HepG2 (cell line): ENCODE results near the gene ATG9A. TPM values are rescaled to one million over a fixed set of nuclear protein-coding genes. Genes with fewer than 3 reads are reported as not detected.

Experiments used
- CBX5 ChIP-seq: sonication (generic); formaldehyde crosslinking; IDR thresholded peaks from 2 replicates; pipeline ENCODE4 v1.4.0; 2020; ENCODE audit warnings: missing genetic modification reagents, borderline replicate concordance
- FOSL1 ChIP-seq: sonication (generic); formaldehyde crosslinking; IDR thresholded peaks from 2 replicates; pipeline ENCODE4 v1.9.0; 2021; ENCODE audit warnings: missing genetic modification reagents, borderline replicate concordance
- KDM5B ChIP-seq: sonication (generic); formaldehyde crosslinking; IDR thresholded peaks from 2 replicates; pipeline ENCODE4 v1.4.0; 2020; ENCODE audit warnings: missing genetic modification reagents, mild to moderate bottlenecking, borderline replicate concordance
- NFE2 ChIP-seq: sonication (generic); formaldehyde crosslinking; IDR thresholded peaks from 2 replicates; pipeline ENCODE4 v1.4.0; 2020; ENCODE audit warnings: missing genetic modification reagents
- NFKB2 ChIP-seq: sonication (generic); formaldehyde crosslinking; IDR thresholded peaks from 2 replicates; pipeline ENCODE4 v1.4.0; 2020; ENCODE audit warnings: missing genetic modification reagents, borderline replicate concordance
- PAX8 ChIP-seq: sonication (generic); formaldehyde crosslinking; IDR thresholded peaks from 2 replicates; pipeline ENCODE4 v1.8.0; 2022; ENCODE audit warnings: mild to moderate bottlenecking, missing genetic modification reagents, borderline replicate concordance
- RBFOX2 ChIP-seq: fragments of 200-400 bp; formaldehyde crosslinking; IDR thresholded peaks from 2 replicates; pipeline ENCODE4 v1.6.1; 2017; ENCODE audit warnings: low read depth, mild to moderate bottlenecking, low read length
- SATB2 ChIP-seq: sonication (generic); formaldehyde crosslinking; IDR thresholded peaks from 2 replicates; pipeline ENCODE4 v1.5.0; 2020; ENCODE audit warnings: missing genetic modification reagents
- ZBTB38 ChIP-seq: sonication (generic); formaldehyde crosslinking; IDR thresholded peaks from 2 replicates; pipeline ENCODE4 v1.5.1; 2020; ENCODE audit warnings: mild to moderate bottlenecking, missing genetic modification reagents
- ZBTB4 ChIP-seq: sonication (generic); formaldehyde crosslinking; IDR thresholded peaks from 2 replicates; pipeline ENCODE4 v1.4.0; 2020; ENCODE audit warnings: missing genetic modification reagents, mild to moderate bottlenecking, borderline replicate concordance
- ZNF431 ChIP-seq: sonication (generic); formaldehyde crosslinking; IDR thresholded peaks from 2 replicates; pipeline ENCODE4 v1.9.0; 2022; ENCODE audit warnings: missing genetic modification reagents, low read depth, mild to moderate bottlenecking, borderline replicate concordance
- ZNF512 ChIP-seq: sonication (generic); formaldehyde crosslinking; IDR thresholded peaks from 2 replicates; pipeline ENCODE4 v1.4.0; 2020; ENCODE audit warnings: mild to moderate bottlenecking, missing genetic modification reagents
- ZNF546 ChIP-seq: sonication (generic); formaldehyde crosslinking; conservative IDR thresholded peaks from 2 replicates; pipeline ENCODE4 v1.8.1; 2023; ENCODE audit warnings: mild to moderate bottlenecking, missing genetic modification reagents
- ZNF691 ChIP-seq: sonication (generic); formaldehyde crosslinking; IDR thresholded peaks from 2 replicates; pipeline ENCODE4 v1.4.0; 2020; ENCODE audit warnings: missing genetic modification reagents, low read depth, mild to moderate bottlenecking, borderline replicate concordance
- ZSCAN12 ChIP-seq: sonication (generic); formaldehyde crosslinking; IDR thresholded peaks from 2 replicates; pipeline ENCODE4 v1.9.0; 2021; ENCODE audit warnings: mild to moderate bottlenecking, missing genetic modification reagents
- polyA plus RNA-seq, 8 experiments: library from polyadenylated mRNA; depleted of rRNA in 3 of 8; stranded (reverse) in 7 of 8; unstranded in 1 of 8; fragments of >200 nt; fragmentation: Illumina TruSeq in 4 of 8; extraction: Trizol in 4 of 8; gene quantifications; 2 replicates each; pipeline versions ENCODE4 v1.2.1 to v1.2.3, GENCODE V29; 2011 to 2016; ENCODE audit warnings: low read depth in 4 of 8, missing spikeins in 1 of 8, mixed read lengths in 1 of 8; ENCODE audit not compliant: insufficient read depth in 1 of 8
- total RNA-seq, 5 experiments: library from RNA; depleted of rRNA; stranded (reverse); fragments of >200 nt; fragmentation: Illumina TruSeq; extraction: Trizol; gene quantifications; 2 replicates each; pipeline ENCODE4 v1.2.3, GENCODE V29; 2016; ENCODE audit warnings: low read depth in 1 of 5
- TF ChIP-seq, protein P1 (sequence below): IDR thresholded peaks from 2 replicates; pipeline ENCODE4 v1.6.1; 2012; ENCODE audit warnings: inconsistent platforms
- TF ChIP-seq, protein P2 (sequence below): sonication (generic); formaldehyde crosslinking; IDR thresholded peaks from 2 replicates; pipeline ENCODE4 v1.9.0; 2022; ENCODE audit warnings: low read depth, missing genetic modification reagents
- TF ChIP-seq, protein P3 (sequence below): sonication (generic); formaldehyde crosslinking; IDR thresholded peaks from 2 replicates; pipeline ENCODE4 v1.4.0; 2020; ENCODE audit warnings: mild to moderate bottlenecking, missing genetic modification reagents

ATG9A gene
- total and polyA plus RNA-seq, 2 of the 13 experiments (the other 11 are each of a cell fraction or from before 2014, with no cell fraction given) = 35.0 to 131 TPM

DNA sequence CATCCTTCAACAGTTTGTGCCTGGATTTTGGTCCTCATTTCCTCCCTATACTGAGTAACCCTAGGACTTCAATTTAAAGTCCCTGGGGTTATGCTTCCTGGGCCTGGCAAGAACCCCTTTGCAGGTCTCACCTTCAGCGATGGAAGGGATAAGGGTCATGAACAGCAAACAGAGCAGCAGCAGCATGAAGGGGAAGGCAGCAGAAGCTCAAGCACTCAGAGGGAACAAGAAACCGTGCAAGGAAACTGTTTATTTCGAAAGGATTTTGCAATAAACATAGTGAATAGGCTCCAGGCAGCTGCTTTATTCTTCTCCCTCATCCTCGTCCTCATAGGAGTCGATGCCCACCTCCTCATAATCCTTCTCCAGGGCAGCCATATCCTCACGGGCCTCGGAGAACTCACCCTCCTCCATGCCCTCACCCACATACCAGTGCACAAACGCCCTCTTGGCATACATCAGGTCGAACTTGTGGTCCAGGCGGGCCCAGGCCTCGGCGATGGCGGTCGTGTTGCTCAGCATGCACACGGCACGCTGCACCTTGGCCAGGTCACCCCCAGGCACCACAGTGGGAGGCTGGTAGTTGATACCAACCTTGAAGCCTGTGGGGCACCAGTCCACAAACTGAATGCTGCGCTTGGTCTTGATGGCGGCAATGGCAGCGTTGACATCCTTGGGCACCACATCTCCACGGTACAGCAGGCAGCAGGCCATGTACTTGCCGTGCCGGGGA, 20.8 kb upstream of the ATG9A start (continued):
- TF ChIP-seq ZBTB38 (CRISPR knock-in tag) = peak; percentile 73
- TF ChIP-seq, protein P1, sequence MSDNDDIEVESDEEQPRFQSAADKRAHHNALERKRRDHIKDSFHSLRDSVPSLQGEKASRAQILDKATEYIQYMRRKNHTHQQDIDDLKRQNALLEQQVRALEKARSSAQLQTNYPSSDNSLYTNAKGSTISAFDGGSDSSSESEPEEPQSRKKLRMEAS = 0 out of 2 replicates have a peak, but pooled peaks have one; percentile 12
- TF ChIP-seq, protein P2, sequence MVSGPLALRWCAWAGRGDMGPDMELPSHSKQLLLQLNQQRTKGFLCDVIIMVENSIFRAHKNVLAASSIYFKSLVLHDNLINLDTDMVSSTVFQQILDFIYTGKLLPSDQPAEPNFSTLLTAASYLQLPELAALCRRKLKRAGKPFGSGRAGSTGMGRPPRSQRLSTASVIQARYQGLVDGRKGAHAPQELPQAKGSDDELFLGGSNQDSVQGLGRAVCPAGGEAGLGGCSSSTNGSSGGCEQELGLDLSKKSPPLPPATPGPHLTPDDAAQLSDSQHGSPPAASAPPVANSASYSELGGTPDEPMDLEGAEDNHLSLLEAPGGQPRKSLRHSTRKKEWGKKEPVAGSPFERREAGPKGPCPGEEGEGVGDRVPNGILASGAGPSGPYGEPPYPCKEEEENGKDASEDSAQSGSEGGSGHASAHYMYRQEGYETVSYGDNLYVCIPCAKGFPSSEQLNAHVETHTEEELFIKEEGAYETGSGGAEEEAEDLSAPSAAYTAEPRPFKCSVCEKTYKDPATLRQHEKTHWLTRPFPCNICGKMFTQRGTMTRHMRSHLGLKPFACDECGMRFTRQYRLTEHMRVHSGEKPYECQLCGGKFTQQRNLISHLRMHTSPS (CRISPR knock-in tag) = 0 out of 2 replicates have a peak, but pooled peaks have one; percentile 49
- TF ChIP-seq ZNF431 (CRISPR knock-in tag) = 0 out of 2 replicates have a peak, but pooled peaks have one; percentile 4
- no peak for TF ChIP-seq ZNF691
- 0 out of 2 replicates have a peak, but pooled peaks have one; percentile 24 for TF ChIP-seq NFKB2 (CRISPR knock-in tag)
- TF ChIP-seq PAX8 (CRISPR knock-in tag) = peak; percentile 10; the same call in 1 of the 2 replicates
- no peak for TF ChIP-seq NFE2 (CRISPR knock-in tag)
- peak; percentile 56; the same call in 1 of the 2 replicates for TF ChIP-seq ZBTB4 (CRISPR knock-in tag)
- TF ChIP-seq, protein P3, sequence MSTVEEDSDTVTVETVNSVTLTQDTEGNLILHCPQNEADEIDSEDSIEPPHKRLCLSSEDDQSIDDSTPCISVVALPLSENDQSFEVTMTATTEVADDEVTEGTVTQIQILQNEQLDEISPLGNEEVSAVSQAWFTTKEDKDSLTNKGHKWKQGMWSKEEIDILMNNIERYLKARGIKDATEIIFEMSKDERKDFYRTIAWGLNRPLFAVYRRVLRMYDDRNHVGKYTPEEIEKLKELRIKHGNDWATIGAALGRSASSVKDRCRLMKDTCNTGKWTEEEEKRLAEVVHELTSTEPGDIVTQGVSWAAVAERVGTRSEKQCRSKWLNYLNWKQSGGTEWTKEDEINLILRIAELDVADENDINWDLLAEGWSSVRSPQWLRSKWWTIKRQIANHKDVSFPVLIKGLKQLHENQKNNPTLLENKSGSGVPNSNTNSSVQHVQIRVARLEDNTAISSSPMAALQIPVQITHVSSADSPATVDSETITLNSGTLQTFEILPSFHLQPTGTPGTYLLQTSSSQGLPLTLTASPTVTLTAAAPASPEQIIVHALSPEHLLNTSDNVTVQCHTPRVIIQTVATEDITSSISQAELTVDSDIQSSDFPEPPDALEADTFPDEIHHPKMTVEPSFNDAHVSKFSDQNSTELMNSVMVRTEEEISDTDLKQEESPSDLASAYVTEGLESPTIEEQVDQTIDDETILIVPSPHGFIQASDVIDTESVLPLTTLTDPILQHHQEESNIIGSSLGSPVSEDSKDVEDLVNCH (CRISPR knock-in tag) = no peak
- no peak for TF ChIP-seq ZSCAN12 (CRISPR knock-in tag)
- peak; percentile 49 for TF ChIP-seq RBFOX2
- 0 out of 2 replicates have a peak, but pooled peaks have one; percentile 34 for TF ChIP-seq ZNF512 (CRISPR knock-in tag)
- TF ChIP-seq SATB2 (CRISPR knock-in tag) = no peak
- 0 out of 2 replicates have a peak, but pooled peaks have one; percentile 31 for TF ChIP-seq CBX5 (CRISPR knock-in tag)
- TF ChIP-seq KDM5B (CRISPR knock-in tag) = no peak
- TF ChIP-seq ZNF546 (CRISPR knock-in tag) = 0 out of 2 replicates have a peak, but pooled peaks have one; percentile 32
- no peak for TF ChIP-seq FOSL1 (CRISPR knock-in tag)
